ENCODE results near the gene ZIC1.

GRCh38 chr3:147392625-147392946 lies 16.6 kb upstream of the ZIC1 start:
- TF ChIP-seq HIVEP1 (CRISPR knock-in tag; IDR thresholded peaks at IDR 0.05) = no peak
- TF ChIP-seq ZNF79 (CRISPR knock-in tag; IDR thresholded peaks at IDR 0.05; ENCODE audit: low read depth) = no peak
- no peak for TF ChIP-seq EZH2 (IDR thresholded peaks at IDR 0.05; ENCODE audit: borderline replicate concordance, low read depth, low read length)
- no peak for TF ChIP-seq MTA2 (IDR thresholded peaks at IDR 0.05; ENCODE audit: low read depth)
